Neutrophil (primary cell): Measurements from ENCODE around the gene CCL24.
"Not testable (repeated sequence)": the region's sequence is repeated elsewhere in the genome, so short reads cannot be mapped to it uniquely, and the experiment has no call there.

ENCODE experiments used
- H3K27ac ChIP-seq: fragments of 200-600 bp; sonication (generic); 2 replicates; pipeline ENCODE4 v1.5.1; 2016; ENCODE audit warnings: mild to moderate bottlenecking, moderate library complexity
- H3K27me3 ChIP-seq: fragments of 200-600 bp; sonication (generic); 2 replicates; pipeline ENCODE4 v1.6.0; 2016; ENCODE audit warnings: mild to moderate bottlenecking
- H3K36me3 ChIP-seq: fragments of 200-600 bp; sonication (generic); 2 replicates; pipeline ENCODE4 v1.5.1; 2017
- H3K4me1 ChIP-seq, 2 experiments: fragments of 200-600 bp in 1 of 2; sonication (generic) in 1 of 2; 1 replicate in 1 of 2; 2 replicates in 1 of 2; pipeline versions ENCODE4 v1.5.1 to v1.6.1; 2013 to 2016; ENCODE audit warnings: low read depth in 1 of 2, low read length in 1 of 2, mild to moderate bottlenecking in 1 of 2, moderate library complexity in 1 of 2; ENCODE audit not compliant: control insufficient read depth in 1 of 2, insufficient read depth in 1 of 2
- H3K4me3 ChIP-seq, 2 experiments: fragments of 200-600 bp in 1 of 2; sonication (generic) in 1 of 2; 1 replicate in 1 of 2; 2 replicates in 1 of 2; pipeline ENCODE4 v1.5.1; 2013 to 2016; ENCODE audit warnings: low read depth in 1 of 2, low read length in 1 of 2, mild to moderate bottlenecking in 1 of 2, moderate library complexity in 1 of 2
- H3K9me3 ChIP-seq: fragments of 200-600 bp; sonication (generic); 2 replicates; pipeline ENCODE4 v1.5.1; 2016
- TF ChIP-seq, protein P1 (sequence below): fragments of 200-600 bp; sonication (generic); IDR thresholded peaks from 2 replicates; pipeline ENCODE4 v1.5.1; 2016; ENCODE audit warnings: antibody characterized with exemption

CCL24 gene

DNA sequence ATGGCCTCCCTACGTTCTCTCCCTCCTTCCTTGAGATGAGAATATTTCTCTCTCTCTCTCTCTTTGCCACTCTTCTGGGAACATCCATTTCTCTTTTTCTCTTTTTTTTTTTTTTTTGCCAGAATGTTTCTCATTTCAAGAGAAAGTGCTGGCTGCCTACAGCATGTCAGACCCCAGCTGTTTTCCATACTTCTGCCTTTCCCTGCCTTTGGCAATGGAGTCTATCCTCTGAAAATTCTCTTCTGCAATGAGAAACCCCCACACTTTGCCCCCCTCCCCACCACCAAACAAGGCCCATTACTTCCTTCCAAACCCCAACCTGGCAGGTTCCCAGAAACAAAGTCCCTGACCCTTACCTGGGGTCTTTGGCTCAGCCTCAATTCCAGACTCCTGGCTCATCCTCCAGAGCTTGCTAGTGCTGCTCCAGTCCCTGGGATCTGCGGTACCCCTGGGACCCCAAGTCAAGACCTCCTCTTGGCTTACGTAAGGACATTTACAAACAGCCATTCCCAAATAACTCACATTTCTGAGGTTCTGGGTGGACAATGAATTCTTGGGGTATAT lies 24.2 kb downstream of the CCL24 start:
- Histone ChIP-seq H3K9me3 (no peaks in the 10 kb centered on the region), H3K27ac (no peak overlapping the region), H3K4me3 (no peak overlapping the region), H3K4me1 (no peaks in the 10 kb centered on the region), H3K27me3 (no peaks in the 10 kb centered on the region), H3K36me3 (no peaks in the 10 kb centered on the region)
- TF ChIP-seq, protein P1, sequence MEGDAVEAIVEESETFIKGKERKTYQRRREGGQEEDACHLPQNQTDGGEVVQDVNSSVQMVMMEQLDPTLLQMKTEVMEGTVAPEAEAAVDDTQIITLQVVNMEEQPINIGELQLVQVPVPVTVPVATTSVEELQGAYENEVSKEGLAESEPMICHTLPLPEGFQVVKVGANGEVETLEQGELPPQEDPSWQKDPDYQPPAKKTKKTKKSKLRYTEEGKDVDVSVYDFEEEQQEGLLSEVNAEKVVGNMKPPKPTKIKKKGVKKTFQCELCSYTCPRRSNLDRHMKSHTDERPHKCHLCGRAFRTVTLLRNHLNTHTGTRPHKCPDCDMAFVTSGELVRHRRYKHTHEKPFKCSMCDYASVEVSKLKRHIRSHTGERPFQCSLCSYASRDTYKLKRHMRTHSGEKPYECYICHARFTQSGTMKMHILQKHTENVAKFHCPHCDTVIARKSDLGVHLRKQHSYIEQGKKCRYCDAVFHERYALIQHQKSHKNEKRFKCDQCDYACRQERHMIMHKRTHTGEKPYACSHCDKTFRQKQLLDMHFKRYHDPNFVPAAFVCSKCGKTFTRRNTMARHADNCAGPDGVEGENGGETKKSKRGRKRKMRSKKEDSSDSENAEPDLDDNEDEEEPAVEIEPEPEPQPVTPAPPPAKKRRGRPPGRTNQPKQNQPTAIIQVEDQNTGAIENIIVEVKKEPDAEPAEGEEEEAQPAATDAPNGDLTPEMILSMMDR = no peak

DNA sequence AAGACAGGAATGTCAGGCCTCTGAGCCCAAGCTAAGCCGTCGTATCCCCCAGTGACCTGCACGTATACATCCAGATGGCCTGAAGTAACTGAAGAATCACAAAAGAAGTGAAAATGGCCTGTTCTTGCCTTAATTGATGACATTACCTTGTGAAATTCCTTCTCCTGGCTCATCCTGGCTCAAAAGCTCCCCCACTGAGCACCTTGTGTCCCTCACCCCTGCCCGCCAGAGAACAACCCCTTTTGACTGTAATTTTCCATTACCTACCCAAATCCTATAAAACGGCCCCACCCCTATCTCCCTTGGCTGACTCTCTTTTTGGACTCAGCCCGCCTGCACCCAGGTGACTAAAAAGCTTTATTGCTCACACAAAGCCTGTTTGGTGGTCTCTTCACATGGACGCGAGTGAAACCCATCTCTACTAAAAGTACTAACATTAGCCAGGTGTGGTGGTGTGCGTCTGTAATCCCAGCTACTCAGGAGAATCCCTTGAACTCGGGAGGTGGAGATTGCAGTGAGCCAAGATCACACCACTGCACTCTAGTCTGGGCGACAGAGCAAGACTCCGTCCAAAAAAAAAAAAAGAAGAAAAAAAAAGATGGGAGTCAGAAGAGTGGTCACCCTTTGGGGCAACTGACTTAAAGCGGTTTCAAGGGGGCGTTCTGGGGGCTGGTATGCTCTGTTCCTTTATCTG lies 25.3 kb downstream of the CCL24 start:
- not testable (repeated sequence) for H3K4me1 ChIP-seq, H3K36me3 ChIP-seq, H3K27ac ChIP-seq, H3K27me3 ChIP-seq, H3K4me3 ChIP-seq, H3K9me3 ChIP-seq

DNA sequence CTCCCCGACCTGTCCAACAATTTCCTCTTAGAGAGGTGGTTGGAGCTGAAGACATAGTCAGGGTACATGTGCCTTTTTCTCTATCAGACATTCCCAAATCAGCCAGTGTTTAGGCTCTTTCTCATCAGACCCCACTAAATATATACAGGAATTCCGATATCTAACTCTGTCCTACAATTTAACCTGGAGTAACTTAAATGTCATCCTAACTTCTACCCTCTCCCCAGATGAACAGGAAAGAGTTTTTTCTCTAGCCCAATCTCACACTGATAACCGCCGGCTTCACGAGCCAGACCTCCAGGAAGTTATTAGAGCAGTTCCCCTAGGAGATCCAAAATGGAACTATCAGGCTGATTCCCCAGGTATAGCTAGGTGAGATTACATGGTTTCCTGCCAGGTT lies 30.5 kb downstream of the CCL24 start:
- H3K27me3 ChIP-seq, H3K36me3 ChIP-seq, H3K27ac ChIP-seq, H3K4me3 ChIP-seq, H3K4me1 ChIP-seq, H3K9me3 ChIP-seq: not testable (repeated sequence)

DNA sequence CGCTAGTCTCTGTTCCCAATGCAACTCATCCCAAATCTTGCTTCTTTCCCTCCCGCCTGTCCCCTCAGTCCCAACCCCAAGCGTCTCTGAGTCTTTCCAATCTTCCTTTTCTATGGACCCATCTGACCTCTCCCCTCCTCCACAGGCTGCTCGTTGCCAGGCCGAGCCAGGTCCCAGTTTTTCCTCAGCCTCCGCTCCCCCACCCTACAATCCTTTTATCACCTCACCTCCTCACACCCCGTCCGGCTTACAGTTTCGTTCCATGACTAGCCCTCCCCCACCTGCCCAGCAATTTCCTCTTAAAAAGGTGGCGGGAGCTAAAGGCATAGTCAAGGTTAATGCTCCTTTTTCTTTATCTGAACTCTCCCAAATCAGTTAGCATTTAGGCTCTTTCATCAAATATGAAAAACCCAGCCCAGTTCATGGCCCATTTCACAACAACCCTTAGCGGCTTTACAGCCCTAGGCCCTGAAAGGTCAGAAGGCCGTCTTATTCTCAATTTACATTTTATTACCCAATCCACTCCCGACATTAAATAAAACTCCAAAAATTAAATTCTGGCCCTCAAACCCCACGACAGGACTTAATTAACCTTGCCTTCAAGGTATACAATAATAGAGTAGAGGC lies 32.8 kb downstream of the CCL24 start:
- not testable (repeated sequence) for H3K4me1 ChIP-seq, H3K9me3 ChIP-seq, H3K27me3 ChIP-seq, H3K27ac ChIP-seq, H3K36me3 ChIP-seq, H3K4me3 ChIP-seq

DNA sequence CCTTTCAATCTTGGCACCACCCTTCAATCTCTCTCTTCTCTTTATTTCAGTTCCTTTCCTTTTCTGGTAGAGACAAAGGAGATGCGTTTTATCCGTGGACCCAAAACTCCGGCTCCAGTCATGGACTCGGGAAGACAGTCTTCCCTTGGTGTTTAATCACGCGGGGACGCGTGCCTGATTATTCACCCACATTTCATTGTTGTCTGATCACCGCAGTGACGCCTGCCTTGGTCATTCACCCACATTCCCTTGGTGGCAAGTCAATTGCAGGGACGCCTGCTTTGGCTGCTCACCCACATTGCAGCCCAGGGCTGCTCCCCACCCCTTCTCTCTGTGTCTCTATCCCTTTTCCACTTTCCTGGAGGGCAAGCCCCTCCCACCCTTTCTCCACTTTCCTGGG lies 34.1 kb downstream of the CCL24 start:
- H3K4me1 ChIP-seq, H3K27me3 ChIP-seq, H3K4me3 ChIP-seq, H3K27ac ChIP-seq, H3K9me3 ChIP-seq, H3K36me3 ChIP-seq: not testable (repeated sequence)

DNA sequence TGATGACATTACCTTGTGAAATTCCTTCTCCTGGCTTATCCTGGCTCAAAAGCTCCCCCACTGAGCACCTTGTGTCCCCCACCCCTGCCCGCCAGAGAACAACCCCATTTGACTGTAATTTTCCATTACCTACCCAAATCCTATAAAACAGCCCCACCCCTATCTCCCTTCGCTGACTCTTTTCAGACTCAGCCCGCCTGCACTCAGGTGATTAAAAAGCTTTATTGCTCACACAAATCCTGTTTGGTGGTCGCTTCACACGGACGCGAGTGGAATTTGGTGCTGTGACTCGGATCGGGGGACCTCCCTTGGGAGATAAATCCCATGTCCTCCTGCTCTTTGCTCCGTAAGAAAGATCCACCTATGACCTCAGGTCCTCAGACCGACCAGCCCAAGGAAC lies 34.6 kb downstream of the CCL24 start:
- not testable (repeated sequence) for H3K27ac ChIP-seq, H3K9me3 ChIP-seq

DNA sequence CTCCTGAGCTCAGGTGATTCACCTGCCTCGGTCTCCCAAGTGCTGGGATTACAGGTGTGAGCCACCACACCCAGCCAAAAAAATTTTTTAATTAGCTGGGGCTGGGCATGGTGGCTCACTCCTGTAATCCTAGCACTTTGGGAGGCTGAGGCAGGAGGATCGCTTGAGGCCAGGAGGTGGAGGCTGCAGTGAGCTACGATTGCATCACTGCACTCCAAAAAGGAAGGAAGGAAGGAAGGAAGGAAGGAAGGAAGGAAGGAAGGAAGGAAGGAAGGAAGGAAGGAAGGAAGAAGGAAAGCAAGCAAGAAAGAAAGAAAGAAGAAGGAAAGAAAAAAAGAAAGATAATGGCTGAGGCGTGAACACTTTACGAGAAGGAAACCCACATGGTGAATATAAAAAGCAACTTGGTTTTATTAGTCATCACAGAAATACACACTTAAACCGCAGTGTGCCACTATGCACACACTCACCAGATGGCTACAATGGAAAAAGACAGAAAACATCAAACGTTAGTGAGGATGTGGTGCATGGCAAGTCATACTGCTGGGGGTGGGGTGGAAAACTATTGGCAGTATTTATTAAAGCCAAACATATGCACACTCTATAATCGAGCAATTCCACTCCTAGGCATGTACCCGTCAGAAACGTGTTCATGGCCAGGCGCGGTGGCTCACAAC lies 37.2 kb downstream of the CCL24 start:
- Histone ChIP-seq H3K4me3 (no peak overlapping the region), H3K4me1 (no peaks in the 10 kb centered on the region), H3K9me3 (no peaks in the 10 kb centered on the region), H3K27ac (no peak overlapping the region), H3K27me3 (peaks cover 4% of the 10 kb centered on the region), H3K36me3 (no peaks in the 10 kb centered on the region)
- TF ChIP-seq, protein P1 = no peak

More for the DNA sequence above, 34.6 kb downstream of the CCL24 start:
- not testable (repeated sequence) for H3K4me1 ChIP-seq, H3K36me3 ChIP-seq, H3K4me3 ChIP-seq, H3K27me3 ChIP-seq

DNA sequence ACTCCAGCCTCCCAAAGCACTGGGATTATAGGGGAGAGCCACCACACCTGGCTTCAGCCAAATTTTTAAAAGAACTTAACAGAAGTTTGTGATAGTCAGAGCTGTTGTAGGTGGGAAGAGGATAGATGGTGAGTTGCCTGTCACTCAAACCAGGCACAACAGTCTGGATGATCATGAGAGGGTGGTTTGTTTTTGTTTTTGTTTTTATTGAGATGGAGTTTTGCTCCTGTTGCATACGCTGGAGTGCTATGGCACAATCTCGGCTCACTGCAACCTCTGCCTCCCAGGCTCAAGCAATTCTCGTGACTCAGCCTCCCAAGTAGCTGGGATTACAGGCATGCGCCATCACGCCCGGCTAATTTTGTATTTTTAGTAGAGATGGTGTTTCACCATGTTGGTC lies 39.6 kb downstream of the CCL24 start:
- not testable (repeated sequence) for H3K27ac ChIP-seq, H3K27me3 ChIP-seq, H3K36me3 ChIP-seq, H3K9me3 ChIP-seq, H3K4me3 ChIP-seq, H3K4me1 ChIP-seq
